ENCODE results near the gene WNK4.

- no peak for TF ChIP-seq POLR2A (IDR thresholded peaks at IDR 0.05; ENCODE audit: extremely low read depth, insufficient read length)
- no peak for TF ChIP-seq CTCF (IDR thresholded peaks at IDR 0.05; ENCODE audit: low read depth, low read length)
- no peak for TF ChIP-seq MAX (IDR thresholded peaks at IDR 0.05; ENCODE audit: low read depth, low read length)
Measured at GRCh38 chr17:42766124-42766523, 14.3 kb upstream of the WNK4 start.
